Measurements from ENCODE around the gene CYP3A7.
"Not testable (repeated sequence)": the region's sequence is repeated elsewhere in the genome, so short reads cannot be mapped to it uniquely, and the experiment has no call there.

Gene CYP3A7

GRCh38 chr7:99755085-99755484 is 20.1 kb upstream of the CYP3A7 start:
- TF ChIP-seq CTCF (IDR thresholded peaks at IDR 0.05; ENCODE audit: low read depth, low read length, missing control alignments), result no peak
- no peak overlapping the region for H3K4me3 ChIP-seq (ENCODE audit: low read depth, low read length)
- DNase-seq (ENCODE audit: low read depth), result no peak
- in situ Hi-C loops (cut with HindIII; ENCODE audit: low sequenced_read_pairs), result no loop called here

GRCh38 chr7:99752356-99752755 is 17.4 kb upstream of the CYP3A7 start:
- H3K4me3 ChIP-seq (ENCODE audit: low read depth, low read length), result no peak overlapping the region
- TF ChIP-seq CTCF (IDR thresholded peaks at IDR 0.05; ENCODE audit: low read depth, low read length, missing control alignments), result no peak
- in situ Hi-C loops (cut with HindIII; ENCODE audit: low sequenced_read_pairs), result no loop called here
- no peak for DNase-seq (ENCODE audit: low read depth)

- H3K4me3 ChIP-seq (ENCODE audit: low read depth, low read length); DNase-seq (ENCODE audit: low read depth); in situ Hi-C loops (cut with HindIII; ENCODE audit: low sequenced_read_pairs): not testable (repeated sequence)
These were observed 16.5 kb upstream of the CYP3A7 start for GRCh38 chr7:99751322-99752052.

DNA sequence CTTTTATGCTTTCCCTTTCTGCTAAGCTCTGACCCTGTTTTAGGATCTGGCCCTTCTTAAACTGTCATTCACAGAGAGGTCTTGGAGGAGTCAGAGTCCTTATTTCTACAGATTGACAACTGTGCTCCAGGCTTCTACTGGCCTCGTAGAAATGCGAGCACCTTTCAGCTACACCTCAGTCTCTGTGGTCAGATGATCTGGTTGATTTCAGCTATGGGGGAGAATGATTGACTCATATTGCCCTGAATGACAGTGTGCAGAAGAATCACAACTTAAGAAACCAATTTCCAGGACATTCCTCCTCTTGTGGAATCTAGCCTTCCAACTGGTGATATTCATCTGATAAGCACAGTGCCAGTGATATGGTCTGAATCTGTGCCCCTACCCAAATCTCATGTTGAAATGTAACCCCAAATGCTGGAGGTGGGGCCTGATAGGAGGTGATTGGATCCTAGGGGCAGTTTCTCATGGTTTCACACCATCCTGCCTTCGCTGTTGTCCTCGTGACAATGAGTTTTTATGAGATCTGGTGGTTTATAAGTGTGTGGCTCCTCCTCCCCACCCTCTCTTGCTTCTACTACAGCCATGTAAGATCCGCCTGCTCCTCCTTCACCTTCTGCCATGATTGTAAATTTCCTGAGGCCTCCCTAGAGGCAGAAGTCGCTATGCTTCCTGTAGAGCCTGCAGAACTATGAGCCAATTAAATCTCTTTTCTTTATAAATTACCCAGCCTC is 14.0 kb upstream of the CYP3A7 start:
- in situ Hi-C loops (cut with HindIII; ENCODE audit: low sequenced_read_pairs), result no loop called here
- no peak for TF ChIP-seq CTCF (IDR thresholded peaks at IDR 0.05; ENCODE audit: low read depth, low read length, missing control alignments)
- H3K4me3 ChIP-seq (ENCODE audit: low read depth, low read length), result no peak overlapping the region
- no peak for DNase-seq (ENCODE audit: low read depth)

DNA sequence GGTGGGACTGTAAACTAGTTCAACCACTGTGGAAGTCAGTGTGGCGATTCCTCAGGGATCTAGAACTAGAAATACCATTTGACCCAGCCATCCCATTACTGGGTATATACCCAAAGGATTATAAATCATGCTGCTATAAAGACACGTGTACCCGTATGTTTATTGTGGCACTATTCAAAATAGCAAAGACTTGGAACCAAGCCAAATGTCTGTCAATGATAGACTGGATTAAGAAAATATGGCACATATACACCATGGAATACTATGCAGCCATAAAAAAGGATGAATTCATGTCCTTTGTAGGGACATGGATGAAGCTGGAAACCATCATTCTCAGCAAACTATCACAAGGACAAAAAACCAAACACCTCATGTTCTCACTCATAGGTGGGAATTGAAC is 11.9 kb upstream of the CYP3A7 start:
- DNase-seq (ENCODE audit: low read depth); in situ Hi-C loops (cut with HindIII; ENCODE audit: low sequenced_read_pairs); H3K4me3 ChIP-seq (ENCODE audit: low read depth, low read length): not testable (repeated sequence)

- DNase-seq (ENCODE audit: low read depth); in situ Hi-C loops (cut with HindIII; ENCODE audit: low sequenced_read_pairs); H3K4me3 ChIP-seq (ENCODE audit: low read depth, low read length): not testable (repeated sequence)
These were observed 10.4 kb upstream of the CYP3A7 start for GRCh38 chr7:99745395-99745794.

DNA sequence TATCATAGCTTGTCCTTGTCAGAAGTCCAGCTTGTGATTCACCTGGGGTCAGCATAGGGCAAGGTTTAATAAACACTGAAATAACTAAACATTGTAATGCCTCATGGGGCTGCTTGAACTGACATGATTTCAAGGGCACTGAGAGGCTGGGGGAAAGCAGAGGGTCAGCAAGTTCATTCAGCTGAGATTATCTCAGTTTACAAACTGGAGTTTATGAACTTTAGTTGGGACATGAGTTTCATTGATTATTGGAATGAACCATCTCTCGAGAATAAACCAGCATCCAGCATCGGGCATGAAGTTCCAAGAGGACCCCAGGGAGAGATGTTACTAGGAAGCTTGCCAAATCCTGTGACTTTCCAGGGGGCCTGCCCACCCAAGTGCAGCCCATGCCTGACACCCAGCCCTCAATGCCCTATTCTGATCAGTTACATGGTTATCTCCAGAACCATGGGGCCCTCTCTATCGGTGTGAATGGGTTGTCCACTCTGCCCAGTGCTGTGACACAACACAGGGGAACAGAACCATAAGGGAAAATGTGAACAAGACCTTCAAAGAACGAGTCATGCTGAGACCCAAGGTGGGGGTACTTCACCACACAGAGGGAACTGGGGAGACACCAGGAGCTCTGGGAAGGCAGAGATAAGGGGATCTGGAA is 7.9 kb upstream of the CYP3A7 start:
- DNase-seq (ENCODE audit: low read depth), result no peak
- no peak for TF ChIP-seq CTCF (IDR thresholded peaks at IDR 0.05; ENCODE audit: low read depth, low read length, missing control alignments)
- in situ Hi-C loops (cut with HindIII; ENCODE audit: low sequenced_read_pairs), result no loop called here
- H3K4me3 ChIP-seq (ENCODE audit: low read depth, low read length), result no peak overlapping the region

DNA sequence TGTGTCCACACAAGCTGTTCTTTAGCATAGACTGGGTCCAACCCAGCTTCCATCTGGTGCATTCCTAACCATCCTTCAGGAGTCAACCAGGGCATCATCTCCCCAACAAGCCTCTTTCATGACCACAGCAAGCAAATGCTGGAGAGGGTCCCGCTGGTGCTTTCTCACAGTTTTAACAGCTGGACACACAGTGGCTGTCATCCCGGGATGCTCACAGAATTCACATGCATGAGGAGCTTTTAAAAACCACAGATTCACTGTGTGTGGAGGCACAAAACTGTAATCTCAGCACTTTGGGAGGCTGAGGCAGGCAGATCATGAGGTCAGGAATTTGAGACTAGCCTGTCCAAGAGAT is 6.4 kb upstream of the CYP3A7 start:
- H3K4me3 ChIP-seq (ENCODE audit: low read depth, low read length), result no peak overlapping the region
- DNase-seq (ENCODE audit: low read depth), result no peak
- no peak for TF ChIP-seq CTCF (IDR thresholded peaks at IDR 0.05; ENCODE audit: low read depth, low read length, missing control alignments)
- in situ Hi-C loops (cut with HindIII; ENCODE audit: low sequenced_read_pairs), result no loop called here

Measured in astrocyte of the cerebellum (primary cell).